HG02852 (cell line): ENCODE data around the gene NKX2-4.
"Not testable (repeated sequence)": the region's sequence is repeated elsewhere in the genome, so short reads cannot be mapped to it uniquely, and the experiment has no call there.

Experiments used
- ATAC-seq: cut with Tn5 transposase; IDR thresholded peaks from one replicate; pipeline ENCODE4 v1.9.1; 2021; ENCODE audit warnings: mild to moderate bottlenecking, moderate library complexity; ENCODE audit not compliant: unreplicated experiment

The NKX2-4 gene

DNA sequence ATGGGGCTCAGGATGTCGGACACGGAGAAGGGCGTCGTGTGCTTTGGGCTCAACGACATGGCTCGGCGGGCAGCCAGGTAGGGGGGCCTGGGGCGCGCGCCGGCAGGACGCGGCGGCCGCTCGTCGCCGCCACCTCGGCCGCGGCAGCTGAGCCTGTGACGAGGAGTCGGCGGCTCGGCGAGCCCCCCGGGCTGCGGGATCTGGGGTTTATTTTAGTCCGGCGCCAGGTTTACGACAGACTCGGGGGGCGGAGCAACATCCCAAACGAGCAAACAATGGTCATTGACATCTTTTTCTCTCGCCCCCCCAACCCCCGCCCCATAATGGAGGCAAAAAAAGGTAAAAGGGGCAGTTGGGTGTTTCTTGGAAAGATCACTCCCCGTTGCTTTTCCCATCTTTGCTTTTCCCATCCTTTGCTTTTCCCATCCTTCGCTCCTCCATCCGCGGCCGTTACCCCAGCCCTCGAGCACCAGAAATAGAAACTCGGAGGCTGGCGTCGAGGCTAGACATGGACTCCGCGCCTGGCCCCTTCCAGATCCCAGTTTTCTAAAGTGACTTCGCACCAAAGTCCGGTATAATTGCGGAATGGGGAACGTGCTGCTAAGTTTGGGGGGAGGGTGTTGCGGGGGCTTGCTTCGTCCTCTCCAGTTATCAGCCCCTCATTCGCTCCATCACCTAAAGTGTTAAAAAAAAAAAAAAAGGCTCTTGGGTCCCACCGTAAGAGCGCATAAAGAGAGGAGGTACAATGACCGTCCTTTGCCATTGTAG lies at the start of gene NKX2-4:
TSS of gene NKX2-4 (minus strand) at position 186 of the 768 bp plus-strand sequence. CDS start at position 59, 127 bp downstream.
- ATAC-seq = no peak

DNA sequence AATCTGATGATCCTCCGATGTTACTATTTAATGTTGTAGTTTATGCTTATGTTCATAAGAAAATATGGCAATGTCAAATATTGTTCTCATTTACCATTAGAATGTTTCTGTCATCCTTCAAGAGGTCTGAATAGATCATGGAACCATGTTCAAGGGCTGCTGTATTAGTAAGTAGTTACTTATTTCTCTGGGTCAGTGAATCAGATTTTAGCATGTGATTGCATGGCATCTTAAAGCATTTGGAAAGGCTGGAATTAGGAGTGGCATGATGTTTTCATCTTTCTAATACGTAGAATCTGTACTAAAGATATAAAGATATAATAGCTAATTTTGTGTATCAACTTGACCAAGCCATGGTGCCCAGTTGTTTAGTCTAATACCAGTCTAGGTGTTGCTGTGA lies 40.5 kb upstream of the NKX2-4 start:
- ATAC-seq = no peak

DNA sequence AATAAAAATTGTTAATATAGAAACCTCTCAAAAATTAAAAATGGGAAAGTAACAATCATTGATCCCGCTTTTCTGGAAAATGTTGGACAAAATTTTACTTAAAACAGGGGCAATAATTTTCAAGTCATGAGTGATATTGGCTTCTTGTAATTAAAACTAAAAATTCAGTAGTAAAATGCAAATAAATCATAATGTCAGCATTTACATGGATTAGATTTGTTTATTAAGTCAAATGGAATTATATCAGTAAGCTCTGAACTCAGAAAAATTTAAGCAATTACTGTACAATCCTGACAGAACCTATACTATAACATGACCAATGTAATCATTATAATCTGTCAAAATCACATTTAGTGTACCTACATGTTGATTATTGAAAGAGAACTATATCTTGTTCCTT lies 39.9 kb upstream of the NKX2-4 start:
- no peak for ATAC-seq

DNA sequence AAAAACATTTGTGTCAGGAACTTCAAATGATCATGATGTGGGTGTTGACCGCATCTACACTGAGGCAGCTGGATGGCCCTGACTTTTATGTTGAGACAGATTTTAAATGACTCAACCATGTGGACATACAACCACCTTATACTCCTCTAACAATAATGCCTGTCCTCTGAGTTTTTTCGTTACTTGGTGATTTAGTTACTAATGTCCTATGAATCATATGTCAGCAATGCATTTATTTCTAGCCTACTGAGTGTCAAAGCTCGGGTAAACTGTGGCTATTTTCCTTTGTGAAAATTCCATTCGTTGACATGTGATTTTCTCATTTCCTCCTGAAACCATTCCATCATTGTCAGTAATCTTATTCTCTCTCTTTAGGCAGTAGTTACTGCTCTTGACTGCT lies 38.9 kb upstream of the NKX2-4 start:
- no peak for ATAC-seq

DNA sequence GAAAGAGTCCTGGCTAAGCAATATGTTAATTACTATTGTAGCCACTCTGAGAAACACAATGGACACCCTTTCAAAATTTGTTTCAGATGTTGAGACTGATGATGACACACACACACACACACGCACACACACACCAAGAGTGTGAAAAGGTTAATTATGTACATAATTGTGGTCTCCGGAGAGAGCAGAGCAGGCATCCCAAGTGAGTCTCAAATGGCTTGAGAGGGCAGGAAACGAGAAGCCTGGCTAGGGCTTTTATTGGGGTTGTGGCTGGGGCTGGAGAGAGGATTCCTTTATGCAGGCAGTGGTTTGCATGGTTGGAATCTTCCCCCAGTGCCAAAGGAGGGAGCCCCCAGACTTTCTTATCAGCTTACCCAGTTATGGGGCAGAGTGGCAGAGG lies 38.2 kb upstream of the NKX2-4 start:
- no peak for ATAC-seq

DNA sequence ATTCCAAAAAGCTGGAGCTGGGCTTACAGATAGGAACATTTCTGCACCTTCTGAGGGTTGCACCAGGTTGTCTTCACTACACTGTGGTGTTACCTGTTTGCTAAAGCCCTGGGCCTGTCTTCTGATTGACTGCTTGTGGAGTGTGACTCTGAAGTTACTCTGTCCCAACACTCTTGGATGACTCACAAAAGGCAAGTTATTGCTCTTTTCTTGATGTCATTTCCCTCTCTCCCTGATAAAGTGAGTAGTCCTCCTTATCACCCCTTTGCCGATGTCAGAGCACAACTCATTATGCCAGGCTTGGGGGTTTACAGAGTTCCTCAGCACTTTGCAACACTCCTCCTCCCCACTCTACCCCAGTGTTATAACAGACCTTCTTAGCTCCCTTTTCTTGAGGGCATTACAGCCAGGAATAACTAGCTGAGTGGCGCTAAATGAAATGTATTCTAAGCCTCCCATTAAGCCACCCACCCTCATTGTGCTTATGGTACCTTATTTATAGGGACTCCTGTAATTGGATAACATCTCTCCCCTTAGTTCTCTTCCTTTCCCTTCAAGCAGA lies 36.1 kb upstream of the NKX2-4 start:
- no peak for ATAC-seq

DNA sequence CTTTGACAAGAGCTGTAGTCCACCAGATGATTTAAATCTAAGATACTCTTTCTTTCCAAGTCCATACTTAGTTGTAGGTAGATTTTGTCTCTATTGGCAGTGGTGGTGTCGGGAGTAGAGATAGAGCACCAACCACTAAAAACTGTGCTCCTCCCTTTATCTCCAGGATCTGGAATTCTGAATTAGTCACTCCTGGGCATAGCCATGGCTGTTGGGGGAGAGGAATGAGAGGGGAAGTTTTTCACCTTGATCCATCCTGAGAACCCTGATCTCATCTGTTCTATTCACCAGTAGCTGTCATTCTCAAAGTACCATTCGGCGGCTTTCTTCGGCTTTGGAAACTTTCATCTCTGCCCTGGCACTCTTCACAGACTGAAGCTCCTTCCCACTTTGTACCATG lies 35.6 kb upstream of the NKX2-4 start:
- no peak for ATAC-seq

DNA sequence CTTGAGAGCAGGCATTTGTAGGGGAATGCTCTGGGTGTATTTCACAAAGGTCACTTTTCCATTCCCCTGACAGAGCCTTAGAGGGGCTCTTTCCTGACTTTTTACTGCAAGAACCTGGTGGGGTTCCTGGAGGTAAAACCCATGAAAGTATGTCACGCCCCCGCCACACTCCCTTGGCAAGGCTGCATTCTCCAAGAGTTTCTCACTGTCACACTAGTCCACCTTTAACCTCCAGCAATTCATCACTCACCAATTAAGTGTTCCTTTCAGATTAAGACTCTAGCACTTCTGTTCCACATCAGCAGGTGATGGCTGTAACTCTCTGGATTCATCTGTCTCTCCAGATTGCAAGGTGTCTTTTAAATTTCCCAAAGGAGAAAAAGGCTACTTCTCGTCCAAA lies 32.7 kb upstream of the NKX2-4 start:
- ATAC-seq = no peak

DNA sequence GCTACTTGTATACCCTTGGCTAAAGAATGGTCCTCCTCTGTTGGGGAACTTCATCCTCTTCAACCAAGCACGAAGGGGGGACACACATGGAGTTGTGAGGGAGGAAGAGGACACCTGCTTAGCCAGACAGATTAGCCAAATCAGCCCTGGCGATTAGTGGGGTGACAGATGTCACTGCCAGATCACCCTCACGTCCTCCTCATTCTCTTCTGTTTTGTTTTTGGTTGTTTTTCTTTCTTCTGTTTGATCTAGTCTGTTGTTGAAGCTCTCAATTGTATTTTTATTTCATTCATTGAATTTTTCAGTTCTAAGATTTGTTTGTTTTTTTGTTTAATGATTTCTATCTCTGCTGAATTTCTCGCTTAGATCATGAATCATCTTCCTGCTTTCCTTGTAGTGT lies 27.5 kb upstream of the NKX2-4 start:
- no peak for ATAC-seq

DNA sequence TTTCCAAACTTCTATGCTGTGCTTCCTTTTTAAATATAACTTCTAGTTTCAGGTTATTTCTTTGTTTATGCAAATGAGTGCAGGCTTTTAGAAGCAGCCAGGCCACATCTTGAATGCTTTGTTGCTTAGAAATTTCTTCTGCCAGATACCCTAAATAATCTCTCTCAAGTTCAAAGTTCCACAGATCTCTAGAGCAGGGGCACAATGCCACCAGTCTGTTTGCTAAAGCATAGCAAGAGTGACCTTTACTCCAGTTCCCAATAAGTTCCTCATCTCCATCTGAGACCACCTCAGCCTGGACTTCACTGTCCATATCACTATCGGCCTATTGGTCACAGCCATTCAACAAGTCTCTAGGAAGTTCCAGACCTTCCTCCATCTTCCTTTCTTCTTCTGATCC lies 26.4 kb upstream of the NKX2-4 start:
- ATAC-seq = not testable (repeated sequence)

DNA sequence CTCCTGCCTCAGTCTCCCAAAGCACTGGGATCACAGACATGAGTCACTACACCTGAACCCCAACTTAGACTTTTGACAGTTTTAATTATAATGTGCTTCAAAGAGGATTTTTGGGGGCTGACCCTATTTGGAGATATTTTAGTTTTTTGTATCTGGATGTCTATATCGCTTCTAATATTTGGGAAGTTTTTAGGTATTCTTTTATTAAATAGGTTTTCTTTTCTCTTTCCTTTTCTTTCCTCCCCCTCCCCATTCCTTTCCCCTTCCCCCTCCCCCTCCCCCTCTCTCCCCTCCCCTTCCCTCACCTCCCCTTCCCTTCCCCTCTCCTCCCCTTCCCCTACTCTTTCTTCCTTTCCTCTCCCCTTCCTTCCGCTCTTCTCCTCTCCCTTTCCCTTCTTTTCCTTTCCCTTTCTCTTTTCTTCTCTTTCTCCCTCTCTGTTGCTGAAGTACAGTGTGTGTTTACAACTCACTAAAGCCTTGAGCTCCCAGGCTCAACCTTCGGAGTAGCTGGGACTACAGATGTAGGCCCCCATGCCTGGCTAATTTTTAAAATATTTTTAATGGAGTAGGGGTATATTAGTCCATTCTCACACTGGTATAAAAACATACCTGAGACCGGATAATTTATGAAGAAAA lies 24.4 kb upstream of the NKX2-4 start:
- ATAC-seq = no peak

DNA sequence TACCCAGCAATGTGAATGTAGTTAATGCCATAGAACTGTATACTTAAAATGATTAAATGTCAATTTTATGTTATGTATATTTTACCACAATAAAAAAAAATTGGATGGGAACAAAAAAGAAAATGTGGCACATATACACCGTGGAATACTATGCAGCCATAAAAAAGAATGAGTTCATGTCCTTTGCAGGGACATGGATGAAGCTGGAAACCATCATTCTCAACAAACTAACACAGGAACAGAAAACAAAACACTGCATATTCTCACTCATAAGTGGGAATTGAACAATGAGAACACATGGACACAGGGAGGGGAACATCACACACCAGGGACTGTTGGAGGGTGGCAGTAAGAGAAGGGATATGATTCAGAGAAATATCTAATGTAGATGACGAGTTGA lies 21.8 kb upstream of the NKX2-4 start:
- not testable (repeated sequence) for ATAC-seq

DNA sequence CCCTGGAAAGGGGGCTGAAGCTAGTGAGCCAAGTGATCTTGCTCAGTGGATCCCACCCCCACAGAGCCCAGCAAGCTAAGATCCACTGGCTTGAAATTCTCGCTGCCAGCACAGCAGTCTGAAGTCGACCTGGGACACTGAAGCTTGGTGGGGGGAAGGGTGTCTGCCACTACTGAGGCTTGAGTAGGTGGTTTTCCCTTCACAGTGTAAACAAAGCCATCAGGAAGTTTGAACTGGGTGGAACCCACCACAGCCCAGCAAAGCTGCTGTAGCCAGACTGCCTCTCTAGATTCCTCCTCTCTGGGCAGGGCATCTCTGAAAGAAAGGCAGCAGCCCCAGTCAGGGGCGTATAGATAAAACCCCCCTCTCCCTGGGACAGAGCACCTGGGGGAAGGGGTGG lies 16.7 kb upstream of the NKX2-4 start:
- ATAC-seq = not testable (repeated sequence)

DNA sequence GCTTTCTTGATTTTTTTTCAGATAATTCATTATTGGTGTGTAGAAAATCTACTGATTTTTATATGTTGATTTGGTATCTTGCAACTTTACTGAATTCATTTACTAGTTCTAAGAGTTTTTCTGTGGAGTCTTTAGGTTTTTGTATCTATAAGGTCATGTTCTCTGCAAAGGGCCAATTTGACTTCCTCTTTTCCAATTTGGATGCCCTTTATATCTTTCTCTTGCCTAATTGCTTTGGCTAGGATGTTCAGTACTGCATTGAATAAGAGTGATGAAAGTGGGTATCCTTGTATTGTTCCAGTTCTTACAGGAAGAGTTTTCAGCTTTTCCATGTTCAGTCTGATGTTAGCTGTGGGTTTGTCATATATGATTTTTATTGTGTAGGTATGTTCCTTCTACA lies 14.4 kb upstream of the NKX2-4 start:
- no peak for ATAC-seq

DNA sequence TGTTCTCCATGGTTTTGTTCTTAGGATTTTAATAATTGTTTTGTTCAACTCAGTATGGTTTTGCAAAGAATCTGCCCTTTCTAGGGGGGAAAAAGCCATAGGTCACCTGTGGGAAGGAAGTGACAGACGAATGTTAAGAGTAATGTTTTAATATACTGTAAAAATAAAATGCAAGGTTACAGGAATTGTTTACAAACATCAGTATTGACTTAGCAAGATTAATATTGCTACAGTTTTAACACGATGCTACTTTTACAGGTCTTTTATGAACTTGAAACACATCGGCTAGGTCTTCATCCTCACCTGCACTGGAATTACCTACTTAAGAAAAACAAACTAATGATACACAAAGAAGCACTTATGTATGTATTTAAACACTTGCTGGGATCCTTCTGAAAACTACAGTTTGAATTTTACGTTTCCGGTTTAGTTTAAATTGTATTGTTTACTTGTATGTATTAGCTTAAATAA lies 1.7 kb upstream of the NKX2-4 start:
- ATAC-seq = no peak

DNA sequence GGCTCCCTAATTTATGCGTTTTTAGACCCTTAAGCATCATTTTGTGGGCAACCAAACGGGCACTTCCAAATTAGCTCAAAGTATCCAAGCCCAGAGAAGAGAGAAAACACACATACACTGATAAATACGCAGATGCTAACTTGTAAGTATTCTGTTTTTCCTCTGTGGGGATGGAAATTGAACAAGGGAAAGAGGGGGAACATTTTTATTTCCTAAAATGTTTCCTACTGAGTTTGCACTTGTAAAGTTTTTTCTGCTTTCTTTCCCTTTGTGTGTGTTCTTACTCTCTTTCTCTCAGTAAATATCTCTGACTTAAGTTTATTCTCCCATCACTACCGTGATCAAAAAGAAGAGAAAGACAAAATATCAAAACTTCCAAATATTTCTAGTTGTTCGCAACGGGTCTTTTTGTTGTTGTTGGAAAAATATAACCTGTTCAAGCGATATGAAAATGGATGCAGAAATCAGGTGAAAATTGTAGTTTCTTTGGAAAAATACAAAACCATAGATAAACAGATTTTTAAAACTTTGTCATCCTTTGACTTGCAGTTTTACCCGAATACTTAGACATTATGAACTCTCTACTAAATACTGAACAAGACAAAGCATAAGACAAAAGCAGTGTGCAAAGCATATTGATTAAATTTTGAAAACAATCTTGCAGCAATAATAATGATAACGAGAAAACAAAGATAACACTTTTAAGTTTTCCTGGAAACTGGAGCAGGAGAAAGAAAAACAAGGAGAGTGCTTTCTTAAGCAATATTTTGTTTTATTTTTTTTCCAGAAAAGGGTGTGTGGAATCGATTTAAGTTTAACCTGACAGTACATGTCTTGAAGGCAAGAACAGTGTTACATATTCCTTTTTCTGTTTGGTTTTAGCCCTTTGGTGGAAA lies 1.0 kb upstream of the NKX2-4 start:
- no peak for ATAC-seq

DNA sequence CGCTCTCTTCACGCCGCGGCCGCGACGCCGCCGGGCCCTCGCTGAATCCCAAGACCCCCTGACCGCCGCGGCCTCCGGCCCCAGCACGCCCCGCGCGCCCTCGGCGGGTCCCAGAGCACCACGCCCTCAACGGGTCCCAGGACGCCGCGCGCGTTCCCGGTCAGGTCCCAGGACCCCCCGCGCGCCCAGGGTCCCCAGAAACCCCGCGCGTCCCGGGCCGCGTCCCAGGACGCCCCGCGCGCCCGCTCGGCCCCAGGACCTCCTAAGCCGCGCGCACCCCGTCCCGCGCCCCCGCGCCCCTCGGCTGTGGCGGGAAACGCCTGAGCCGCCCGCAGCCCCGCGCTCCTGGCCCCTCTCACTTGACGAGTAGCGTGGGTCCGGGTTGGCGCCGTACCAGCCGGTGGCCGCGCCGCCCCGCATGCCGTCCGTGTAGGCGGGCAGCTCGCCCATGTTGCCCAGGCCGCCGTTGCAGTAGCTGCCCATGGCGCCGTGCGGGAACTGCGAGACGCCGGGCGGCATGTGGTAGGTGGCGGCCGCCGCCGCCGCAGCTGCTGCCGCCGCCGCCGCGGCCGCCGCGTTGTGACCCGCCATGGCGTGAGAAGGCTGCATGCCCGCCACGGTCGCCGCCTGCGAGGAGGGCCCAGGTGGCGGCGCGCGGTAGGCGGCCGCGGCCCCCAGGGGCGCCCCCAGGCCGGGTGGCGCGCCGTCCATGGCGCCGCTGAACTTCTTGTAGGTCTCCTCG lies 556 bp downstream of the NKX2-4 start:
- no peak for ATAC-seq

DNA sequence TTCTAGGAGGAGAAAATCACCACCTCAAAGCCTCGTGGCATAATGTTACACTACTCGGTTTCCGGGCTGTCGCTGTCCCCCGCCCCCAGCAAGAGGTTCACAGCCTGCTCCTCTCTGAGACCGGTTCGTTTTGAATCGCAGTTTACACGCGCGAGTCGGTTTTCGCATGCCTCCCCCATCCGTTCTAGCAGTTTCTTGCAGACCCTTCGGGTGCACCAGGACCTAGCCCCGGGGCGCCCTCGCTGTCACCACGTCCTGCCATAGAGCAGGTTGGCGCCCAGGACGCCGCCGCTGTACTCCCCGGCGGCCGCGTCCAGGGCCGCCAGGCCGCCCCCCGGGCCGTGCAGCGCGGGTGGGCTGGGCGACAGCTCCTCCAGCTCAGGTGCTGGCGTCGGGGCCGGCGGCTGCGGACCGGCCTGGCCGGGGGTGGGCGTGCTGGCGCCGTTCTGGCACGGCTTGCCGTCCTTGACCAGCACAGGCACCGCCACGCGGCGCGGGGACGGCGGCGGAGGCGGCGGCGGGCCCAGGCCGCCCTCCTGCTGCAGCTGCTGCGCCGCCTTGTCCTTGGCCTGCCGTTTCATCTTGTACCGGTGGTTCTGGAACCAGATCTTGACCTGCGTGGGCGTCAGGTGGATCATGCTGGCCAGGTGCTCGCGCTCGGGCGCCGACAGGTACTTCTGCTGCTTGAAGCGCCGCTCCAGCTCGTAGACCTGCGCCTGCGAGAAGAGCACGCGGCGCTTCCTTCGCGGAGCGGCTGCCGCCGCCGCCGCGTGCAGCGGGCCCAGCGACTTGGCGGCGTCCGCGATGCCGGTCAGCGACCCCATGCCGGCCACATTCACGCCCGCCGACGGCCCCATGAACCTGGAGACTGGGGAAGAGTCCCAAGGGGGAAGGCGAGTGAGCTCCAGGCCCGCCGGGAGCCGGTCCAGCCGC lies 1.4 kb downstream of the NKX2-4 start:
- no peak for ATAC-seq

DNA sequence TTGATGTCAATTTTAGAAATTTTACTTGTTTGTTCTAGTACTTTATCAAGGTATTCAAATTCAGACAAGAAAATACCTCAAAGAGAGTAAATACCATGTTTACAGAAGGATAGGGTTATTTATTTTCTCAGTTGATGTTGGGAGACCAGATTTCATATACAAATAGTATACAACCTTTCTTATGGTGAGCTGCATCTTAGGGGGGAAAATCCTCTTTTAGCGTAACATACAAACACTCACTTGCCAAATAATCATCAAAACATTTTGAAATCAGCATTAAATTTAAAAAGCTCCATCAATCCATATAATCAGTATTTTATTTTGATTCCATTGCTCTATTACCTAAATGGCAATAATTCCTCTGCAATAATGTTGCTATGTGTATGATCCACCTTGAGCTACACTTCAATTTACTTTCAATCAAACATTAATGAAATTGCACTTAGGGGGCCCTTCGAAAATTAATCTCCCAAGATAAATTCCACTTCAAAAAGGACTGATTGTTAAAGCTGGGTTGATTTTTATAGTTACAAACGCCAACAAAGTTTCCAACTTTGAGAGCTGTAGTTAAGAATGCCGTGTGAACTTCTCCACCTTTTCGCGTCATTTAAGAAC lies 2.2 kb downstream of the NKX2-4 start:
- no peak for ATAC-seq
